ENCODE measurements around the gene NOC2L.
"Not testable (repeated sequence)": the region's sequence is repeated elsewhere in the genome, so short reads cannot be mapped to it uniquely, and the experiment has no call there.

The NOC2L gene

DNA sequence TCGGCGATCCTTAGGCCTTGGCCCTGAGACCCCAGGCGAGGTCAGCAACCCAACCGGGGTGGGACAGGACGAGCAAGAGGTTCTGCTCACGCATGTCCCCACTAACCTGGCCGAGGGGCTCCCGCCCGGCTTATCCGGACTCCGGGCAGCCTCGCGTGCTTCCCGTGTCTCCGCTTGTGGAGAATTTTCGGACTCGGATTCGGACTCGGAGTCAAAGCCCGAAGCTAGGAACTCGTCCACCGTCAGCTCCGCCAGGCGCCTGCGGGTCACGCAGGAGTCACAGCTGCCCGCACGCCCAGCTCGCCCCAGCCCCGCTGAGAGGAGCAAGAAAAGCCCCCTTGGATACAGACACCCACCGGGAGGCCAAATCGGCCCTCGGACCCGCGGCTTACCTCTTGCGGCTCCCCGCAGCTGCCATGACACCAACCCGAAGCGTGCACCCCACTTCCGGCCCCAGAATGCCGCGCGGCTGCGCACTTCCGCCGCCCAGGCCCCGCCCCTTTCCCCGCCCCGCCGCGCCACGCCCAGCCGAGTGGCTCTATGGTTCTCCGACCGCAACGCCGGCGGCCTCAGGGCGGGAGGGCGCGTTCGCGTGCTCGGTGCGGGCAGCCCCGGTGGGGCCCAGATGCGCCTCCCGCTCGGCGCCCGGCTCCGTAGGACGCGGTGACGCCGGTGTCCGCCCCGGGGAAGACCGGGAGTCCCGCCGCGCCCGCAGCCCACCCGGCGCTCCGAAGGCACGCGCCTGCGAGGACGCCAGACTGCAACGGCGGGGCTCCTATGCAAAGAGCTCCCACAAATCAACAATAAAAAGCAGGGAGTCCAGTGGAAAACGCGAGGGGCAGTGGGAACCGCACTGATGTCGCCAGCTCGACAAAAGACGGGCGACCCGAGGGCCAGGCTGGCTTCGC lies at the start of gene NOC2L:
Gene NOC2L (minus strand): TSS at position 434 of the 908 bp plus-strand sequence. CDS start 16 bp downstream, at position 418.
- peak; percentile 82 for DNase-seq

GRCh38 chr1:1006305-1007159 lies 47.5 kb upstream of the NOC2L start:
- DNase-seq: no peak

DNA sequence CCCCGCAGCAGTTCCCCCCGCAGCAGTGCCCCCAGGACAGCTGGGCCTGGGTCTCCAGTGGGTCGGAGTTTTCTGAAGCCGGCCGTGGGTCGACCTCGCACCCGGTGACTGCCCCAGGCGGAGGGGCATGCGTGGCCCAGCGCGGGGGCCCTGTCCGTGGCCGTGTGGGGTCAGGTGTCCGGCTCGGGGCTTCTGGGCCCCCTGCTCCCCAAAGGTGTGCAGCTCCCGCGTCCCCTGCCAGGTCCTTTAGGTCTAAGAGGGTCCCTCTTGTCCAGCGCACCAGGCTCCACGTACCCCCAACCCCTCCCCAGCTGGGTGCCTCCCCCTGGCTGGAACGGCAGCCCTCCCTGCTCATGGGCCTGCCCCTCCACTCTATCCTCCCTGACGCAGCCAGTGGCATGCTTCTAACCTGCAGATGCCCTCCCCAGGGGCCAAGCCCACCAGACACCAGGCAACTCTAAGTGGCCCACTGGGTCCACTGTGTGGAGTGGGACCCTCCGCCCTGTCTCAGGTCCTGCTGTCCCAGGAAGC lies 46.8 kb upstream of the NOC2L start:
- no peak for DNase-seq

GRCh38 chr1:1004780-1005697 lies 46.0 kb upstream of the NOC2L start:
- DNase-seq: no peak

- no peak for DNase-seq
Observed at GRCh38 chr1:1004420-1004779, 45.3 kb upstream of the NOC2L start.

DNA sequence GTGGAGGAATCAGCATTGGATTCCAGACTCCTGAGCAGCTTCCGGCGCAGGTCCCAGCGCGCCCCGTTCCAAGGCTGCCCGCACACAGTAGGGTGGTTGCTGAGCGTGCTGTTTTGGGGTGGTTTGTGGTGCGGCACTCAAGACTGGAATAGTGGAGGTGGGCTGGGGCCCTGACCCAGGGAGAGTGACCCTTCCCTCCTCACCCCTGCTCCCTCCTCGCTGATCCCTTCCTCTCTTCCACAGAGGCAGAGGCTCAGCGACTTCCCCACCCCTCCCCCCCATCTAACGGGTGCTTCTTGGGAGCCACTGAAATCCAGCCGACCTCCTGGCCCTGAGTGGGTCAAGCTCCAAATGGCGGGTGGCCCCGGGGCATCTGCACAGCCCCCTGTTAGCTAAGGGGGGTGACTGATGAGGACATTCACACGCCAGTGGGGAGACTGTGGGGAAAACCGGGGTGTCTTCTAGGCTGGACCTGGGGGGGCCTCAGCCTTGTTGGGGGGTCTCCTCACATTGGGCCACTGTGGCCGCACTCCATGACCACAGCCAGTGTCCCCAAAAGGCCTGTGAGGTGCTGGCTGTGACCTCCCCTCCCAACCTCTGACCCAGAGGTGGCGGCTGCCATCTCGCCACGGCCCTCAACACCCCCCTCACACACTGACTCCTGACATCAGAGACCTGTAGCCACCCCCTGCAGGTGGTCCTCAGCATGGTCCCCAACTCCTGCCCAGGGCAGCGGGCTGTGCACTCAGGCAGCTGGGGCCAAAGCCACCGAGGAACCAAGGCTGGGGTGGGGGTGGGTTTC lies 44.8 kb upstream of the NOC2L start:
- no peak for DNase-seq

DNA sequence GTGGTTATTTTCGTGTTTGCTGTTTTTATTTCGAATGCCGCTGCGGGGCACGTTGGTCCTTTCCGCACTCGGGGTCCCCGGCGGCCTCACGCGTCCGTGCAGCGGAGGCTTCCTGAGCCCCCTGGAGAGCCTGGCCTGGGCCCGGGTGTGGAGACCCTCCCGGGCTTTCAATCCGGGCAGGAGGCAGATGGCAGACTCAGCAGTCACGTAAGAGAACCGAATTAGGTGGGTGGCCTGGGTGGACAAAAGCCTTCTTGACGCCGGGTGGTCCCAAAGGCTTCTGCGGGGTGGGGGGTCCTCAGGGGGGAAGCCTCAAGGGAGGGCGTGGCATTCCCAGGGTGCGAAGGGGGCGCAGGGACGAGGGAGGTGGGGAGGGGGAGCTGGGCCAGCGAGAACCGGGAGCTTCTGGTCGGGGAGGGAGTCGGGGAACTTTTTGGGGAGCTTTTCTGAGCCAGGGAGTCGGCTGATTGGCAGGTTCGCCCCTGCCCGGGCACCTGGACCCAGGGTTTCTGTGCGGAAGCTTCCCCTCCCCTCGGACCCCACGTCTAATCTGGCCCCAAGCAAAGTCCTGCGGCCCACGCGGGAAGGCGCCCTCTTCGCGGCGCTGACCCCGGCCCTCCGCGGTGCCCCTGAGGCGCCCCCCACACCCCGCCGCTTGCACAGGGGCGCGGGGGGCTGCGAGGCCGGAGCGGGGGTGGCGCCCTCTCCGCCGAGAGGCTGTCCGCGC lies 42.2 kb upstream of the NOC2L start:
- DNase-seq: peak; percentile 56

DNA sequence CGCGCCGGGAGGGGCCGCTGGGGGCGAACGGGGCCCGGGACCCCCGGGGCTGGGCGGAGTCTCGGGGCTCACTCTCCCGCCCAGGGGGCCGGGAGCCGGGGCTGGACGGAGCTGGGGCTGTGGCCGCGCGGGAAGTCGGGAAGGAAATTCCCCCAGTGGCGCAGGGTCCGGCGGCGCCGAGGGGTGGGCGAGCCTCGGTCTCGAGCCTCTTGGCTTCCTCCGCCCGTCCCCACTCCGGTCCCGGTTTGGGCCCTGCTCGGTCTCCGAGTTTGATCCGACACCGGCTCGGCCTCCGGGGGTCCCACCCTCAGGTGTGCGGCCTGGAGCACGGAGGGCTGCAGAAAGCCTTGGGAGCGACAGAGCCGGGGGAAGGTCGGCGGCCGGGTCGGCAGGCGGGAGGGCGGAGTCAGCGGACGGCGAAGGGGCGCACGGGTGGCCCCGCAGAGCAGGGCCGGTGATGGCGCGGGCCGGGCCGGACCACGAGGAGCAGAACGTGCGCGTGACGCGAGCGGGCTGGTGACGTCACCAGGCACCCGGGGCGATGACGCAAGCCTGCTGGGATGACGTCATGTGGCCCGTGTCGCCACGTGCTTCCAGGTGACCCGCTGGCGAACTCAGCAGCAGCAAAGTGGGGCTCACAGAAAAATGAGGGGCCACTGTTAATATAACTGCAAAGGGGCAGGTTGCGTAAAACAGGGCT lies 41.5 kb upstream of the NOC2L start:
- DNase-seq: peak; percentile 79

GRCh38 chr1:999725-1000356 lies 40.8 kb upstream of the NOC2L start, which contains the start of gene HES4:
HES4 (minus strand) TSS chr1:1000097; CDS start chr1:999973, 124 bp downstream.
- DNase-seq: peak; percentile 86

DNA sequence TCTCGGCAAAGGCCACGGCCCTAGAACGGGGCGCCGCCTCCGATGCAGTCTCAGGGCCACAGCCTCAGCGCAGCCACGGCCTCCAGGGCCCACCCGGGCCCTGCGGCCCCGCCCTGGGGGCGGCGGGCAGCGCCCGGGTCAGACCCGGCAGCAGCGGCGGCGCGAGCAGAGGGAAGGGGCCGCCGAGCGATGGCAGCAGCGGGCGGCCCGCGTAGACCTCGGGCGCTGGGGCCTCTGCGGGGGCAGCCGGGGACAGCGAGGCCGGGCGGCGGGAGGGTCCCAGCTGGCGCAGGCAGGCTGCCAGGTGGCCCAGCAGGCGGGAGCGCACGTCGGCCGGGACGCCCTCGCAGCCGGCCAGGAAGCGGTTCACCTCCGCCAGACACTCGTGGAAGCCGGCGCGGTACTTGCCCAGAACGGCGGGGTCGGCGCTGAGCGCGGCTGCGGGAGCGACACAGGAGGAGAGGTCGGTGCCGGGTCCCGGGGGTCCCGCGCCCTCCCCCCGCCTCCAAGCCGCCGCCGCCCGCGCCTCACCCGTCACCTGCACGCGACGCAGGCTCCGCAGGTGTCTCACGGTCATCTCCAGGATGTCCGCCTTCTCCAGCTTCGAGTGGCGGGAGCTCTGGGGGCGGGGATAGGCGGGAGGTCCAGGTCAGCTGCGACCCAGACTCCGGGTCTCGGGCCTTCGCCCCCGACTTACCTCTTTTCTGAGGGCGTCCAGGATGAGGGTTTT lies 40.1 kb upstream of the NOC2L start:
- peak; percentile 57 for DNase-seq

DNA sequence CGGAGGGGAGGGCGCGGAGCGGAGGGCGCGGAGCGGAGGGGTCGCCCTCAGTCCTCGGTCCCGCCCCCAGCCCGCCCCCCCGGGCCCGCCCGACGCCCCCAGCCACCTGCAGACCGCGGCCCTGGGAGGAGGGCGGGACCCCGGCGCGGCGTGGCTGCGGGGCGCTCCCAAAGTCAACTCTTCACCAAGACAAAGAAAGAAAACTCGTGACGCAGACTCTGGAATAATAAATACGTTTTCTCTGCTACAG lies 39.6 kb upstream of the NOC2L start:
- peak; percentile 53 for DNase-seq

- DNase-seq: peak; percentile 53
Observed at GRCh38 chr1:997993-998744, 39.1 kb upstream of the NOC2L start.

DNA sequence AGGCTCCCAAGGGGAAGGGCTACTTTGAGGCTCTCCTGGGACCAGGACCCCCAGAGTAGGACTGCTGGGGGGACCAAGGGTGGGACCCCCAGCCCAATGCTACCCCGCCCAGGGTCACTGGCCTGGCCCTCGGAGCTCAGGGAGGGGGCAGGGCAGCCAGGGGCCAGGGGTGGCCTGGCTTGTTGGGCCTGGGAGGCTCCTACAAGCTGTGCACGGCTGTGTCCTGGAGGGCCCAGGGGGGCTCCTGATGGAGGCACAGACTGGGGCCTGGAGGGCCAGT lies 38.6 kb upstream of the NOC2L start:
- no peak for DNase-seq

GRCh38 chr1:996851-997712 lies 38.0 kb upstream of the NOC2L start:
- DNase-seq: no peak

GRCh38 chr1:995665-996633 lies 36.9 kb upstream of the NOC2L start:
- no peak for DNase-seq

DNA sequence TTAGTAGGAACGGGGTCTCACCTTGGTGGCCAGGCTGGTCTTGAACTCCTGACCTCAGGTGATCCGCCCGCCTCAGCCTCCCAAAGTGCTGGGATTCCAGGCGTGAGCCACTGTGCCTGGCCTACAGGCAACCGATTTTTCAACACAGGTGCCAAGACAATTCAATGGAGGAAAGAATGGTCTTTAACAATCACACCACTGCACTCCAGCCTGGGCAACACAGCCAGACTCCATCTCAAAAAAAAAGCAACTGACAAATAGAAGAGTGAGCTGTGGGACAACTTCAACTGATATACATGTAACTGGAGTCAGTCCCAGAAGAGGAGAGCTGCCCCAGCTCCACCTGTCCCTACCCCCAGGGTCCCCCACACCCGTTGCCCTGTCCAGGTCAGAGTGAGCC lies 35.5 kb upstream of the NOC2L start:
- DNase-seq: not testable (repeated sequence)
